SU-DHL-6 (cell line): ENCODE data around the gene NT5DC2.

ENCODE experiments used
- H2AFZ ChIP-seq: fragments of 200-600 bp; sonication (generic); 2 replicates; pipeline ENCODE4 v1.6.1; 2014; ENCODE audit warnings: low read depth, mild to moderate bottlenecking, moderate library complexity, mixed read lengths, antibody characterized with exemption, low read length; ENCODE audit not compliant: severe bottlenecking
- H3F3A ChIP-seq: fragments of 200-600 bp; shearing (Covaris generic); 2 replicates; pipeline ENCODE4 v1.6.0; 2016; ENCODE audit warnings: antibody characterized with exemption, mild to moderate bottlenecking; ENCODE audit not compliant: insufficient read depth
- H3K27ac ChIP-seq: fragments of 200-600 bp; sonication (generic); 2 replicates; pipeline ENCODE4 v1.5.1; 2016; ENCODE audit warnings: low read depth, mild to moderate bottlenecking, low read length, moderate library complexity, mixed read lengths
- H3K27me3 ChIP-seq: fragments of 200-600 bp; sonication (generic), shearing (Covaris generic); 2 replicates; pipeline ENCODE4 v1.6.0; 2014; ENCODE audit warnings: mild to moderate bottlenecking, low read length
- H3K36me3 ChIP-seq: fragments of 200-600 bp; sonication (generic); 2 replicates; pipeline ENCODE4 v1.6.1; 2014; ENCODE audit warnings: mild to moderate bottlenecking, low read length, mixed read lengths
- H3K4me2 ChIP-seq: fragments of 300-600, 200-600 bp; shearing (Covaris generic), sonication (generic); 2 replicates; pipeline ENCODE4 v1.6.0; 2014; ENCODE audit warnings: low read length, low read depth, mild to moderate bottlenecking; ENCODE audit not compliant: poor library complexity, severe bottlenecking
- H3K4me3 ChIP-seq: fragments of 200-600 bp; sonication (generic); 2 replicates; pipeline ENCODE4 v1.5.1; 2014; ENCODE audit warnings: antibody characterized with exemption, low read length, mild to moderate bottlenecking, mixed read lengths; ENCODE audit not compliant: insufficient read depth, poor library complexity, severe bottlenecking
- H3K79me2 ChIP-seq: fragments of 200-600 bp; sonication (generic); 2 replicates; pipeline ENCODE4 v1.6.1; 2014; ENCODE audit warnings: mild to moderate bottlenecking, low read length, moderate library complexity; ENCODE audit not compliant: insufficient read depth
- H3K9ac ChIP-seq: fragments of 200-600 bp; sonication (generic); 2 replicates; pipeline ENCODE4 v1.7.0; 2014; ENCODE audit warnings: mild to moderate bottlenecking, low read length
- H3K9me2 ChIP-seq: fragments of 200-600 bp; sonication (generic); replicated peaks from 2 replicates; pipeline ENCODE4 v1.6.1; 2014; ENCODE audit warnings: low read length; ENCODE audit not compliant: insufficient read depth
- H3K9me3 ChIP-seq: fragments of 200-600 bp; sonication (generic); 2 replicates; pipeline ENCODE4 v1.6.1; 2014; ENCODE audit warnings: low read length, mixed read lengths; ENCODE audit not compliant: insufficient read depth
- H4K20me1 ChIP-seq: fragments of 200-600 bp; sonication (generic); 2 replicates; pipeline ENCODE4 v1.6.1; 2014; ENCODE audit warnings: low read depth, mild to moderate bottlenecking, antibody characterized with exemption, low read length, moderate library complexity, mixed read lengths
- CTCF ChIP-seq: fragments of 200-600 bp; sonication (generic); IDR thresholded peaks from one replicate; pipeline ENCODE4 v1.5.1; 2017; ENCODE audit warnings: antibody characterized with exemption, mild to moderate bottlenecking, low read length, moderate library complexity; ENCODE audit not compliant: insufficient read depth, poor library complexity, severe bottlenecking
- EZH2phosphoT487 ChIP-seq: fragments of 200-600 bp; sonication (generic), shearing (Covaris generic); conservative IDR thresholded peaks from 2 replicates; pipeline ENCODE4 v1.6.1; 2018; ENCODE audit warnings: mild to moderate bottlenecking, antibody characterized with exemption, low read length, moderate library complexity, mixed read lengths

Gene NT5DC2

GRCh38 chr3:52541050-52541449 is 7.4 kb upstream of the NT5DC2 start:
- Histone ChIP-seq H3K27me3 (no peaks in the 10 kb centered on the region), H3K79me2 (peaks cover 48% of the 10 kb centered on the region), H3K9me3 (no peaks in the 10 kb centered on the region), H3K9ac (no peak overlapping the region), H3K4me3 (no peak overlapping the region), H3K27ac (no peak overlapping the region), H4K20me1 (peaks cover 12% of the 10 kb centered on the region; the same call in 1 of the 2 replicates), H3F3A (peaks cover 27% of the 10 kb centered on the region), H3K36me3 (peaks cover 6% of the 10 kb centered on the region; the same call in 1 of the 2 replicates), H3K9me2 (no peaks in the 10 kb centered on the region), H2AFZ (no peak overlapping the region), H3K4me2 (no peak overlapping the region)
- TF ChIP-seq CTCF, result no peak
- no peak for TF ChIP-seq EZH2phosphoT487

GRCh38 chr3:52539010-52539653 is 5.5 kb upstream of the NT5DC2 start:
- peaks cover 6% of the 10 kb centered on the region; the same call in 1 of the 2 replicates for H3K36me3 ChIP-seq
- no peak overlapping the region for H3K9ac ChIP-seq
- no peak overlapping the region for H3K4me2 ChIP-seq
- H3K9me2 ChIP-seq, result no peaks in the 10 kb centered on the region
- H3K27ac ChIP-seq, result no peak overlapping the region
- H3F3A ChIP-seq, result peaks cover 39% of the 10 kb centered on the region
- no peaks in the 10 kb centered on the region for H3K27me3 ChIP-seq
- H3K79me2 ChIP-seq, result peaks cover 46% of the 10 kb centered on the region
- no peak for TF ChIP-seq EZH2phosphoT487
- no peak for TF ChIP-seq CTCF
- no peak overlapping the region for H3K4me3 ChIP-seq
- H2AFZ ChIP-seq, result no peak overlapping the region
- peaks cover 7% of the 10 kb centered on the region; the same call in 1 of the 2 replicates for H4K20me1 ChIP-seq
- H3K9me3 ChIP-seq, result no peaks in the 10 kb centered on the region

- Histone ChIP-seq H3K27ac (no peak overlapping the region), H4K20me1 (peaks cover 7% of the 10 kb centered on the region; the same call in 1 of the 2 replicates), H2AFZ (no peak overlapping the region), H3K27me3 (no peaks in the 10 kb centered on the region), H3K9me3 (no peaks in the 10 kb centered on the region), H3K9ac (peak overlapping the region; percentile 94), H3K79me2 (peaks cover 51% of the 10 kb centered on the region), H3K36me3 (peaks cover 6% of the 10 kb centered on the region; the same call in 1 of the 2 replicates), H3K9me2 (no peaks in the 10 kb centered on the region), H3K4me3 (peak overlapping the region; percentile 88), H3K4me2 (peak overlapping the region; percentile 81), H3F3A (peaks cover 39% of the 10 kb centered on the region)
- TF ChIP-seq CTCF (no peak), EZH2phosphoT487 (no peak)
Observed at GRCh38 chr3:52537726-52538421, 4.2 kb upstream of the NT5DC2 start.
